Pancreas (tissue), 10 donors: ENCODE data around the gene NRXN2. TPM values are rescaled to one million over a fixed set of nuclear protein-coding genes. Genes with fewer than 3 reads are reported as not detected.

ENCODE experiments used
- ATAC-seq, 4 donors: fragments of 200-7000 bp; cut with Tn5 transposase; one replicate each; pipeline versions ENCODE4 v1.8.0 to v1.9.1; 2020; ENCODE audit warnings: mild to moderate bottlenecking in 4 of 4, moderate library complexity in 4 of 4
- DNase-seq, 6 donors: peaks; one replicate each; pipeline ENCODE4 v3.0.0-alpha.2; 2020
- FAIRE-seq: peaks from 2 replicates; lab custom pipeline; 2012; peaks lifted over from hg19 to GRCh38; lab: Jason Lieb, UNC
- H3K27ac ChIP-seq, 4 donors: fragments of 200-600 bp; sonication (generic); 1 replicate in 3 of 4; 2 replicates in 1 of 4; pipeline versions ENCODE4 v1.5.0 to v1.8.0; 2020
- H3K27me3 ChIP-seq, 4 donors: fragments of 200-600 bp; one replicate each; pipeline ENCODE4 v1.8.0; 2021
- H3K36me3 ChIP-seq, 3 donors: fragments of 200-600 bp; sonication (generic) in 1 of 3; one replicate each; pipeline versions ENCODE4 v1.5.0 to v1.8.0; 2020 to 2021
- H3K4me1 ChIP-seq, 3 donors: fragments of 200-600 bp; one replicate each; pipeline ENCODE4 v1.8.0; 2021
- H3K4me3 ChIP-seq, 4 donors: fragments of 200-600 bp; sonication (generic) in 2 of 4; one replicate each; pipeline versions ENCODE4 v1.5.0 to v1.8.0; 2020 to 2021
- H3K9me3 ChIP-seq, 4 donors: fragments of 200-600 bp; one replicate each; pipeline ENCODE4 v1.8.0; 2021
- WGBS, 2 donors: extraction: QIAGEN DNeasy Blood & Tissue Kit; methylation state at CpG; one replicate each; pipeline ENCODE4 v1.1.7; 2013; 5-methylcytosine and 5-hydroxymethylcytosine counted together
- intact Hi-C, 3 donors: fragments of 100-400 bp; cut with DNase I; formaldehyde crosslinking; loops; one replicate each; pipeline versions ENCODE4 v1.11.1 to v1.14.2; 2022
- polyA plus RNA-seq, 2 donors: library from polyadenylated mRNA; stranded (reverse); fragments of 200-250 nt; gene quantifications; one replicate each; pipeline ENCODE4 v1.2.3, GENCODE V29; 2013
- total RNA-seq, 6 donors: library from RNA; stranded (reverse); fragmentation: NEBNext Ultra II Directional in 4 of 6; extraction: Animal tissue kit (Norgen Biotek cat#: 25700) in 4 of 6; gene quantifications; one replicate each; pipeline versions ENCODE4 v1.2.1 to v1.2.4, GENCODE V29; 2021 to 2023
- TF ChIP-seq, protein P1 (sequence below), 4 donors: fragments of 200-600 bp; sonication (generic) in 3 of 4; IDR thresholded peaks; one replicate each; pipeline versions ENCODE4 v1.5.0 to v1.8.0; 2021; ENCODE audit warnings: antibody characterized with exemption in 4 of 4
- donor health status: healthy with polysubstance abuse.
- donor health status: DM: no; HTN: no; CAD: no; lungs with moderate emphysema.
- donor health status: DM: no; HTN: no; CAD: no.
- donor health status: control.
- donor health status: control.
- donor health status: Bipolar disorder and iron deficiency.
- donor health status: DM: yes; HTN: yes; CAD: no.
- donor health status: DM: no; HTN: no; CAD: no.
- donor health status: DM: no; HTN: no; CAD: no.
- donor health status: DM: yes; HTN: yes; CAD: no.

Gene NRXN2
- total and polyA plus RNA-seq, 8 donors, result 0.69 to 10.8 (median 2.1) TPM

- FAIRE-seq, result no peak
- no peak overlapping the region for H3K27ac ChIP-seq
- 87 to 89% methylated on average over 38 to 42 of the region's 42 CpGs for WGBS, 2 donors
- no peaks in the 10 kb centered on the region for H3K27me3 ChIP-seq
- peak in 1 of 4 donors; percentile 1 for ATAC-seq
- H3K4me1 ChIP-seq, result peaks cover 0 to 6% (median 5%) of the 10 kb centered on the region in 3 donors
- H3K36me3 ChIP-seq, result peaks cover 16 to 79% (median 71%) of the 10 kb centered on the region in 3 donors
- TF ChIP-seq, protein P1, sequence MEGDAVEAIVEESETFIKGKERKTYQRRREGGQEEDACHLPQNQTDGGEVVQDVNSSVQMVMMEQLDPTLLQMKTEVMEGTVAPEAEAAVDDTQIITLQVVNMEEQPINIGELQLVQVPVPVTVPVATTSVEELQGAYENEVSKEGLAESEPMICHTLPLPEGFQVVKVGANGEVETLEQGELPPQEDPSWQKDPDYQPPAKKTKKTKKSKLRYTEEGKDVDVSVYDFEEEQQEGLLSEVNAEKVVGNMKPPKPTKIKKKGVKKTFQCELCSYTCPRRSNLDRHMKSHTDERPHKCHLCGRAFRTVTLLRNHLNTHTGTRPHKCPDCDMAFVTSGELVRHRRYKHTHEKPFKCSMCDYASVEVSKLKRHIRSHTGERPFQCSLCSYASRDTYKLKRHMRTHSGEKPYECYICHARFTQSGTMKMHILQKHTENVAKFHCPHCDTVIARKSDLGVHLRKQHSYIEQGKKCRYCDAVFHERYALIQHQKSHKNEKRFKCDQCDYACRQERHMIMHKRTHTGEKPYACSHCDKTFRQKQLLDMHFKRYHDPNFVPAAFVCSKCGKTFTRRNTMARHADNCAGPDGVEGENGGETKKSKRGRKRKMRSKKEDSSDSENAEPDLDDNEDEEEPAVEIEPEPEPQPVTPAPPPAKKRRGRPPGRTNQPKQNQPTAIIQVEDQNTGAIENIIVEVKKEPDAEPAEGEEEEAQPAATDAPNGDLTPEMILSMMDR (IDR thresholded peaks at IDR 0.05), result no peak
- DNase-seq, result peak in 3 of 6 donors; percentile 52 to 82 (median 58)
- no peaks in the 10 kb centered on the region for H3K9me3 ChIP-seq
- no peak overlapping the region for H3K4me3 ChIP-seq
- intact Hi-C loops, result no loop called here
Observed at GRCh38 chr11:64765851-64766665, 43.1 kb upstream of the NRXN2 start.

GRCh38 chr11:64765291-64765850 is 42.4 kb upstream of the NRXN2 start:
- Histone ChIP-seq H3K4me1 (peaks cover 0 to 6% (median 5%) of the 10 kb centered on the region in 3 donors), H3K4me3 (no peak overlapping the region), H3K9me3 (no peaks in the 10 kb centered on the region), H3K27me3 (no peaks in the 10 kb centered on the region), H3K36me3 (peaks cover 16 to 72% (median 64%) of the 10 kb centered on the region in 3 donors), H3K27ac (no peak overlapping the region)
- TF ChIP-seq, protein P1 (IDR thresholded peaks at IDR 0.05), result no peak
- ATAC-seq, result no peak
- intact Hi-C loops, result no loop called here
- FAIRE-seq, result no peak
- 92 to 93% methylated on average over 30 of the region's 30 CpGs for WGBS, 2 donors
- DNase-seq, result peak in 2 of 6 donors; percentile 39 to 56

GRCh38 chr11:64764753-64765152 is 41.8 kb upstream of the NRXN2 start:
- ATAC-seq, result no peak
- TF ChIP-seq, protein P1 (IDR thresholded peaks at IDR 0.05), result no peak
- whole genome bisulfite sequencing, 2 donors, result 84 to 89% methylated on average over 8 of the region's 8 CpGs
- no peak overlapping the region for H3K27ac ChIP-seq
- H3K36me3 ChIP-seq, result peaks cover 14 to 66% (median 58%) of the 10 kb centered on the region in 3 donors
- peaks cover 0 to 6% (median 5%) of the 10 kb centered on the region in 3 donors for H3K4me1 ChIP-seq
- no peaks in the 10 kb centered on the region for H3K27me3 ChIP-seq
- H3K9me3 ChIP-seq, result no peaks in the 10 kb centered on the region
- peak in 1 of 6 donors; percentile 12 for DNase-seq
- no peak for FAIRE-seq
- intact Hi-C loops, result no loop called here
- no peak overlapping the region for H3K4me3 ChIP-seq

GRCh38 chr11:64764040-64764611 is 41.1 kb upstream of the NRXN2 start:
- no peak overlapping the region for H3K4me3 ChIP-seq
- TF ChIP-seq, protein P1 (IDR thresholded peaks at IDR 0.05), result no peak
- DNase-seq (peak in 1 of 6 donors; percentile 18), ATAC-seq (no peak), FAIRE-seq (no peak)
- no peaks in the 10 kb centered on the region for H3K9me3 ChIP-seq
- H3K27me3 ChIP-seq, result no peaks in the 10 kb centered on the region
- 75 to 80% methylated on average over 11 of the region's 11 CpGs for WGBS, 2 donors
- intact Hi-C loops, result no loop called here
- H3K27ac ChIP-seq, result peak overlapping the region in 1 of 4 donors; percentile 4
- peaks cover 0 to 6% (median 5%) of the 10 kb centered on the region in 3 donors for H3K4me1 ChIP-seq
- H3K36me3 ChIP-seq, result peaks cover 11 to 60% (median 52%) of the 10 kb centered on the region in 3 donors
